HG02943 (cell line): ENCODE measurements around the gene CCDC187.

Source experiments
- ATAC-seq: cut with Tn5 transposase; IDR thresholded peaks from one replicate; pipeline ENCODE4 v1.9.1; 2021; ENCODE audit warnings: mild to moderate bottlenecking, low read depth, moderate library complexity; ENCODE audit not compliant: unreplicated experiment

Gene CCDC187

DNA sequence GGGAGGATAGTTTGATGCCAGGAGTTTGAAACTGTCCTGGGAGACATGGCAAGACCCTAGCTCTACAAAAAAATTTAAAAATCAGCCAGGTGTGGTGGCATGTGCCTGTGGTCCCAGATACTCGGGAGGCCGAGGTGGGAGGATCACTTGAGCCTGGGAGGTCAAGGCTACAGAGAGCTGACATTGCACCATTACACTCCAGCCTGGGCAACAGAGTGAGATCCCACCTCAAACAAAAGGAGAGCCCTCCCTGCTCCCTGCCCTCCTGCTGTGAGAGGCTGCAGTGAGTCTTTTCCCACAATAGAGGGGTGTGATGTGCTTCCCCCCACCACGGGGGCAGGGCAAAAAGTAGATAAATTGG, 10.1 kb upstream of the CCDC187 start:
- ATAC-seq: no peak

DNA sequence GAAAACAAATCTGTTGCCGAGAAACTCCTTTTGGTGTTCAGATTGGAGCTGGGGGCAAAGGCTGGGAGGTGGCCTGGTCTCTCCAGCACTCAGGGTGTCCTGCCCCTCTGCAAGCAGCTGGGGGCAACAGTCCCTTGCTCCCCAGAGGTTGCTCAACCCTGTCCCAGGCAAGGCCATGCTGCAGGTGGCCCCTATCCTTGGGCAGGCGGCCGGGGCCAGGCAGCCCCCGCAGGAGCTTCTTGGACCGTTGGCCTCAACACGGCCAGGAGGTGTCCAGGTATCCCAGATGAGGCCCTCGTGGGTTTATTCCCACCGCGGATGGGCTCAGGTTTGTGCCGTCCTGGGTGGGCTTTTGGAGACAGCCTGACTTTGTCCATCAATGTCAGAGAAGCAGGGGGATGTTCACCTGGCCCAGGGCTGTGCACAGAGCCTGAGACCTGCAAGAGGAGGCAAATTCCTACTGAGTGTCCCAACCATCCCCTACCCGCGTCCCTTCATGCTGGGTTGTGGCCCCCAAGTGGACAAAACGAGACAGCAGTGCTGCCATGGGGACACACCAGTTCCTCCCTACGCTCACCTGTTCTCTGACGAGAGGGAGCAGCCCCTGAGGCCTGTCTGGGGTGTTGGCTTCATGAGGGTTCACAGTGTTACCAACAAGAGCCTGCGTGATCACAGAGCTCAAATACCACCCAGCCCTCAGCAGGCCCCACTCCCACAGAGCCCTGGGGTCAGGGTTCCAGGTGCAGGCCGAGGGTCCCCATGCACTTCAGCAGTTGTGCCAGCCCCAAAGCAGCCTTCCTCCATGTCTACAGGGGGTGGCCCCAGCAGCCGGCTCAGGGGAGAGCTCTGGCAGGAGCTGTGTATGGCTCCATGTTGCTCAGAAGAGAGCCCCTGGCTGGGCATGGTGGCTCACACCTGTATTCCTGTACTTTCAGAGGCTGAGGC, 9.5 kb upstream of the CCDC187 start:
- no peak for ATAC-seq

DNA sequence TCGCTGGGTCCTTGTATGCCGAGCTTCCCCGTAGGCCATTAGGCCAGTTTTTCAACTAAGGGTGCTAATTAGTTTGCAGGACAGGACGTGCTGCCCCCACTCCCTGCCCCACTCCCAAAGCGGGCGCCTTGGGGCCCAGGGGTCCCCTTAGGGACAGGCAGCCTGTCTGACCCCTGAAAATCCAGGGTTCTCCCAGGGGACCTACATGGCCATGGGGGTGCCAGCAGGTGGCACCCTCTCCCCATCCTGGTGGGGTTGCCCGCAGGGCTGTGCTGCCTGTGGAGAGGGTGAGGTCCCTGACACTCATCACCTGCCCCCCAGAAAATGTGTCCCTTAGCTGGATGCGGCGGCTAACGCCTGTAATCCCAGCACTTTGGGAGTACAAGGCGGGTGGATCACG, 8.5 kb upstream of the CCDC187 start:
- ATAC-seq: no peak

DNA sequence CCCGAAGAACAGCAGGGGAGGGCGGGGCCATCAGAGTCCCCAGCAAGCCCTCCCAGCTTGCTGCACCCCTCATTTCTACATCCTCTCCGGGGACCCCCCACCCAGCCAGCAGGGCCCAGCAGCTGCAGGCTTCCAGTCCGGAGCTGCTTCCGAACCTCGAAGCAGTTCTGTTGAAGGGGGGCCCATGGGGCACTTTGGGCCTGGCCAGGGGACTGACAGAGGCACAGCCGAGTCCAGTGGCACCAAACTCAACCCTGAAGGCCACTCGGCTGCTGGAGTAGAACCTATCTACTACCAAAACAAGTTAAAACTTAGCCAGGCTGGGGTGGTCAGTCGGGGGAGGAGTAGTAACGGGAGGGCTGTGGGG, 8.1 kb upstream of the CCDC187 start:
- no peak for ATAC-seq

DNA sequence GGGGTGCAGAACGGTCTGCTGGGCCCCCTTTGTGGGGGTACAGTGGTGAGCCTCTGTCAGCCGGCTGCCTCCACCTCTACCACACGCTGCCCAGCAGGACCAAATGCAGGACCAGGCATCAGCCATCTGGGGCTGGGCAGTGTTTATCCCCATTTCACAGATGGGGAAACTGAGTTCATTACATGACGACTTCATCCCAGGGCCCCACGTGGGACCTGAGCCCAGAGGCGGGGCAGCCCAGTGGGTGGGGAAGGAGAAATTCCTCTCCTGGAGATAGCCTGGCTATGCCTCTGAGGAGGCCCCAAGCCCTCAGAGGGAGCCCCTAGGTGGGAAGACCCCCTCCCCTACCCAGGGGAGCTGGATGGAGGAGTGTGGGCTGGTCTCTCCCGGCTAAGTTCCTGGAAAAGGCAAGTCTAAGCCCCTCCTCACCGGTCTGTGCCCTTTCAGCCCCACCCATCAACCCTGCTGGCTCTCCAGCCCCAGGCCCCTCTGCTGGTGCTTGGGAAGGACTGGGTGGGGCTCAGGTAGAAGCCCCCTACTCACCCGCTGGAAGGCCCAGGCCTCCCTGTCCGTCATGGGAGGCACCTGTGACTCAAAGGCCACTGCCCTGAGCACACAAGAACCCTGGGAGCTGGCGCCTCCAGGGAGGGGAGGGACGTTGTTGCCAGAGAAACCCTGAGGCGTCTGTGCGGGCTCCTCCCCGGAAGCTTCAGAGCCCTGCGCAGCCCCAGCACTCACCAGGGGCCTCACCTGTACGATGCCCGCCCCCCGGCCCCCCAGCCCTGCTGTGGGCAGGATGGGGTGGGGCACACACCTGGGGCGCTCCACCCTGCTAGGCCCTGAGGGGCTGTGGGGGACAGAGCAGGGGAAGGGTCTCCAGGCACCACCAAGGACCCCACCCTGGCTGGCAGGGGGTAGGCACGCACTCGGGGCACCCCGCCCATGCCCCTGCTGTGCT, 7.4 kb upstream of the CCDC187 start:
- ATAC-seq: no peak

DNA sequence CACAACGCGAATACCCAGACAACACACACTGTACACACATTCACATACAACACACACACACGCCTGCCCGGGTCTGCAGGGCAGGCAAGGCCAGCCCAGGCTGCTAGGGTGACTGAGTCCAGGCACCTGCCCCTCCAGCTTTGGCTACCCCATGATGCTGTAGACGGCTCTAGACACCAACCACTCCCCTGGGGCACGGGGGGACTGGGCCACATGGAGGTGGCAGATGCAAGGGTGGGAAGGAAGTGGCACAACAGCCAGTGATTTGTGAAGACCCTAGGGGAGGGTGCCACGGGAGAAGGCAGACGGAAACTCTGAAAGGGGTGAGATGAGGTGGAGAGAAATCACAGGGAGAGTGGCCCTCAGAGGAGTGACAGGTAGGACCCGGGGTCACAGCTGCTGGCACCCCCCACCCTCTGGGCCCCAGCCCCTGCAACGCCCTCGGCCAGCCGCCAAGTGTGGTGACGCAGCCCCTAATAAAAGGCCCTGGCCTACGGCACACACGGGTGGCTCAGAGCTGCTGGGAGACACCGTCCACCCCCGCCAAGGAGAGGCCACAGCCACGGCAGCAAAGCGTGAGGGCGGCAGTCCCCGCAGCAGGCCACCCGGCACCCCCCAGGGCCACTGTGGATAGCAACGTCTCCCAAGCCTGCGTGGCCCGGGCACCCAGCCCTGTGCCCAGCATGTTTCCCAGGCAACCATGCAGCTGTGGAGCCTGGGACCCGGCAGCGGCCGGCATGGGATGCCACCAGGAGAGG, 6.6 kb upstream of the CCDC187 start:
- no peak for ATAC-seq

DNA sequence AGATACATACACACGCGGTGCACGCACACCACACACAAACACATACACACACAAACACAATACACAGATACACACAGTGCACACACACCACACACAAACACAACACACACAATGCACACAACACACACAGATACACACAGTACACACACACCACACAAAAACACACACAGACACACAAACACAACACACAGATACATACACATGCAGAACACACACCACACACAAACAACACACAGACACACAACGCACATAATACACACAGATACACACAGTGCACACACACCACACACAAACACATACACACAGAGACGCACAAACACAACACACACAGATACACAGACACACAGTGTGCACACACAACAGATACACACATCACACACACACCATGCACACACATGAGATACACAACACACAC, 5.9 kb upstream of the CCDC187 start:
- ATAC-seq: no peak

DNA sequence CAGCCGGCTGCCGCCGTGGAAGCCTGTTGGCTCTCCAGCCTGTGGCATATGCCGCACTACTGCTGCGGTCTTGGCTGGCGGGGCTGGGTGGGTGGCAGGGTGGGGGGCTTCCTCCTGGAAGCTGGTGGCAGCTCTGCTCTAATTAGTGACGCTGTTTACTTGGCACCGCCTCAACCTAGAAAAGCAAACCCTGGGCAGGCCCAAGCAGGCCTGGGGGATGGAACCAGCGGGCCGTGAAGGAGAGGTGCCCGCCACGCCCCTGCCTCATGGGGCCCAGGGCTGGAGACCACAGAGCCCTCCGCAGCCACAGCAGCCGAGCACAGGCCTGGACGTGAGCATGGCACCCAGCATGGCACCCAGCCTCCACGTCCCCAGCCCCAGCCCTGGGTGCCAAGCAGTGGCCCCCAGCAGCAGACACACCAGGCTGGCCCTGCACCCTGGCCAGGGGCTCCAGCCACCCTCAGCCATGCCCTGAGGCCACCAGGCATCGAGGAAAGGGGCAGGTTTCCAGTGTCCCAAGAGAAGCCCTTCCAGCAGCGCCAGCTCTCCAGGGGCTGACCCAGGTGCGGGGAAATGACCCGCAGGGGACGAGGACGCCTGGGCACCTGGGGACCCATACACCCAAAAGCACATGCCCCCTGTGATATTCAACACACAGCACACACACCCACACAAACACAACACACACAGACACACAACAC, 5.4 kb upstream of the CCDC187 start:
- no peak for ATAC-seq

DNA sequence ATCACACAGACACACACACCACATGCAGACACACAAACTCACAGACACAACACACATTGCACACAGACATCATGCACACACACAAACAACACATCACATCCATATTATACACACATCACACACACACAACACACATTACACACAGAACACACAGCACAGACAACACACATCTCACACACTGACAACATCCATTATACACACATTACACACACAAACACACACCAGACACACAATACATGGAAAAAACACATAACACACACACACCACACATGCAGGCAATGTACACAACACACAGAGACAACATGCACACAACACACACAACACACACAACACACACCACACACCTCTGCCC, 4.8 kb upstream of the CCDC187 start:
- ATAC-seq: no peak

DNA sequence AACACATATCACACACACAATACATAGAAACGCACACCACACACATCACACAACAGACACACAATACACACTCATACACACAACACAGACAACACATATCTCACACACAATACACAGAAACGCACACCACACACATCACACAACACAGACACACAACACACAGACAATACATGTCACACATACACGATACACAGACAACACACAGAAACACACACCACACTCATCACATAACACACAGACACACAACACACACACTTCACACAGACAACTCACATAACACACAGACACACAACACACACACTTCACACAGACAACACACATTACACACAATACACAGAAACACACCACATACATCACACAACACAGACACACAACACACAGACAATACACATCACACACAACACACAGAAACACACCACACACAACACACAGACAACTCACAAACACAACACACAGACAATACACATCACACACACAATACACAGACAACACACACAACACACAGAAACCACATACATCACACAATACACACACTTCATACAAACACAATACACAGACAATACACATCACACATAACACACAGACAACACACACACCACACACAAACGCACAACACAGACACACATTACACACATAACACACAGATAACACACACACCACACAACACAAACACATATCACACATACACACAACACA, 4.3 kb upstream of the CCDC187 start:
- no peak for ATAC-seq

DNA sequence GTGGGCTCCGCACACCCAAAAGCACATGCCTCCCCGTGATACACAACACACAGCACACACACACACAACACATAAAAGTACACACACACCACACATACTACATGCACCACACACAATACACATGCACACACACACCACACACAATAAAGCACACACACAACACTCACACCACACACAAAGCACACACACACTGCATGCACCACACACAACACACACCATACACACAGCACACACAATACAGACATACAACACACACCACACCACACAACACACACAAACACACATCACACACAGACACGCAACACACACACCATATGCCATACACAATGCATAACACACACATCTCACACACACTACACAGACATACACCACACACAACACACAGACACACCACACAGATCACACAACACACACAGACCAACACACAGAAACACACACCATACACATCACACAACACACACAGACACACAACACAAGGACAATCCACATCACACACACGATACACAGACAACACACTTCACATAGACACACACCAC, 3.4 kb upstream of the CCDC187 start:
- ATAC-seq: no peak

DNA sequence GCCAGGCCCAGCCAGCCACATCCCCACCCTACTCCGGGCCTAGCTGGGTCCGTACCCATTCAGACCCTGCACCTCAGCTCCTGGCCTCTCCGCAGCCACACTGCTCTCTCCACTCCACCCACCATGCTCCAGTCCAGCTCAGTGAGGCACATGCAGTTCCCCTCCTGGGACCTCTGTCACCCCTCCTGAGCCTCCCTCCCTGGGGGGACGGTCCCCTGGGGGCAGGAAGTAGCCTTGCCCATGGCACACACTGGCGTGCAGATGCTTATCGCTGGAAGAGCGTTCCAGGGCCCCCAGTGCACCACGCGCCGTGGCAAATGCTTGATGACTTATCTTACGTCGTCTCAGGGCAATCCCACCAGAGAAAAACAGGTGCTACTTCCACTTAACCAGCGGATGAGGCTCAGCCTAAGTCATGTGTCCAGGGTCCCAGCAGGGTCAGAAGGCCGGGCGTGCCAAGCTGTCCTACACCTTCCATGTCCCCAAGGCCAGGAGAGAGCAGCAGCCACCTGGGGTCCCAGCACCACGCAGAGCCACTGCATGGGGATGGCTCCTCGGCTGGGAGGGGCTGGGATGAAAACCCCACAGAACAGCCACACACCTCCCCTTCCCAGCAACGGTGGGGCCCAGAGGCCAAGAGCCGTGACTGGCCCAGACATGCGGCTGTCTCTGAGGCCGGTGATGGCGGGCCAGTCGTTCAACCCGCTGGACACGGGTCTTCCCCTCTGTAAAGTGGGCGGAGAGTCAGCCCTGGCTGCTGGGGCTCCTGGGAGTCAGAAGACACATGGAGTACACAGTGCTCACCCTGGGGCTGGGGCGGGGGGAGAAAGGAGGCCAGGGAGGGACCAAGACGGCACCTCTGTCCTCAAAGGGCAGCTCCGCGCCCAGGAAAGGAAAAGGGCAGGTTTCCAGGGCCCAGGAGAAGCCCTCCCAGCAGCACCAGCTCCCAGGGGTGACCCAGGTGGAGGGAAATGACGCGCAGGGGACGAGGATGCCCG, 2.6 kb upstream of the CCDC187 start:
- no peak for ATAC-seq

DNA sequence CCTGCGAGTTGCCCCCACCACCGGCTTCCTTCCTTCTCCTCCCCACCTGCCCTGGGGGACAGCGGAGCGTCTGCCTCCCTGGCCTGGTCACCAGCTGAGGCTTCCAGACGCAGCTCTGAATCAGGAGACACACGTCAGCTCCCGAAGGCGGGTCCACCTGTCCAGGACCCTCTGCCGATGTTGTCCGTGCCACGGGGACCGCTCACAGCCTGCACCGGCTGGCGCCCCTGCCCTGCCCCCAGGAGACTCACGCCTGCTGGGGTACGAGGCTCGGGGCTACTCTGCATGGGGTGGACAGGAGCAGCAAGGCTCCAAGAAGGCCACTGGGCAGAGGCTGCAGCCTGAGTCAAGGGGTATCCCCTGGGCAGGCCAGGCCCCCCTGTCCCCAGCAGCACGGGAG, 1.9 kb upstream of the CCDC187 start:
- ATAC-seq: no peak

DNA sequence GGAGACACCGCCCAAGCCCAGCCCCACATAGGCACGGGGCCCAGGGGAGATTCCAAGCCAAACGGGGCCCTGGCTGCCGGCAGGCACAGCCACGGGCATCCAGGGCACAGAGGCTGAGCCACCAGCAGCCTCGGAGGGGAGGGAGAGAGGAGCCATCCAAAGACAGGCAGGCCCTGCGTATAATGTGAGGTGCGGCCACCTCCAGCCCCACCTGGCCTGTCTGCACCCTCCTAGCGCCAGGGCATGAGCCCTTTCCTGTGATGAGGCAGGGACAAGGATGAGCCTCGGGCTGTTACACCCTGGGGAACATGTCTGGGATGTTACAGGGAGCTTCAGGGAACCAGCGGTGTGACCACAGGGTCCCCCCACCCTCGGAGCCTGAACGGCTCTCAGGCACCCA, 1.1 kb upstream of the CCDC187 start:
- ATAC-seq: no peak

DNA sequence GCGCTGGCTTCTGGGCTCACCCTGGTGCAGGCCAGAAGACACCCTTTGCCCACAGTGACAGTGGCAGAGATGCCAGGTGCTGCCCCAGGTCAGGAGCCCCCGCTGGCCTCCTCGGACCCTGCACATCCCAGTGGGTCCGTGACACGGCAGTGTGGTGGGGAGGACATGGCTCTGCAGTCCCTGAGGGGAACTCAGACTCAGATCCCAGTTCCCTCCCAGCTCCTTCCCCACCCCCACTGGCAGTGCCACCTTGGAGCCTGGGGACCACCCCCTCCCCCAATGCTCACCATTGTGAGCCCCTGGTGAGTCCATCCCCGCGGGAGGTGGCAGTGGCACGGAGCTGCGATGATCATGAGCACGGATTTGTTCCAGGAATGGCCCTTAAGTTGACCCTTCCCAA, 562 bp upstream of the CCDC187 start:
- no peak for ATAC-seq

DNA sequence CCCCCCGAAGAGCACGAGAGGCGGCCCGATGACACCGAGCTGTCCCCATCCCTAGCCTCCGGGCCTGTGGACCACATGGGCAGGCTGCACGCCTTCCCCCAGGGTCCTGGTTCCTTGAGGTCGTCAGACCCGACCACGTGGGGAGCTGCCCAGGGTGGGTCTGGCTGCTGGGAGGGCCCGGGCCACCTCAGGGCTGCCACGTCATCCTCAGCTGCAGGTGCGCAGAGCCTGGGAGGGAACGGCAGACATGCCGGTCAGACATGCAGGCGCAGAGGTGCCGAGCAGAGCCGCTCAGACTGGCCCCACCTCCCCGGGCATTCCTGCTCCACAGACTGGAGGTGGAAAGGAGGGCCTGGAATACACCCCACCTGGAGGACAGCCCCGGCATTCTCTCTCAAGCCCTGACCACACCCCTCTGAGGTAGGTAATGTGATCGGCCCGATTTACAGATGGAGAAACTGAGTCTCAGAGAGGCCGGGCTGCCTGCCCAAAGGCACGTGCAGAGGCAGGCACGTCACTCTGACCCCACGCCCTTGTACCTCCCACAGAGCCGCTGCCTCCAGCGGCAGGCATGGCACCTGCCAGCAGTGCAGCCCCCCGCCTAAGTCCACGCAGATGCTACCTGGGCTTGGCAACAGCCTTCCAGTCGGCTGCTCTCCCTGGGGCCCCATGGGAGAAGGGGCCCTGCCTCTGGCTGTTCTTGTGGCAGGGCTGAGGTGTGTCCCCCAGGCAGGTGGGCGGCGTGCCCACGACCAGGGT, 649 bp downstream of the CCDC187 start:
- ATAC-seq: no peak

DNA sequence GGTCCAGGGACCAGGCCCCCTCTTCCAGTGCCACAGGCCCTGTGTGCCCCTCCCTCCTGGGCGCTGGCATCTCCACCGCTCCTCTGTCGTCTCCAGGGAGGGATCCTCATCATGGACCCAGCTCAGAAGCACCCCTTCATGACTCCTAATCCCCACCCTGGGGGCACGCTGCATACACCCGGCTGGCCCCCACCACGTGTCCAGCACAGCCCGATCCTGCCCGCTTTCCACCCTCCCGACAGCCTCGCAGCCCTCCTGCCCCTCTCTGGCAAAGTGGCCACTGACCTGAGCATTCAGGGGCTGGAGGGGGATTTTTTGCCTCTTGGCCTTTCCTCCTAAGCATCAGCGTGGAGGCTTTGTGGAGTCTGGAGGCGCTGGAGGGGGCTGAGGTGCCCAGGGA, 1.4 kb downstream of the CCDC187 start:
- no peak for ATAC-seq

DNA sequence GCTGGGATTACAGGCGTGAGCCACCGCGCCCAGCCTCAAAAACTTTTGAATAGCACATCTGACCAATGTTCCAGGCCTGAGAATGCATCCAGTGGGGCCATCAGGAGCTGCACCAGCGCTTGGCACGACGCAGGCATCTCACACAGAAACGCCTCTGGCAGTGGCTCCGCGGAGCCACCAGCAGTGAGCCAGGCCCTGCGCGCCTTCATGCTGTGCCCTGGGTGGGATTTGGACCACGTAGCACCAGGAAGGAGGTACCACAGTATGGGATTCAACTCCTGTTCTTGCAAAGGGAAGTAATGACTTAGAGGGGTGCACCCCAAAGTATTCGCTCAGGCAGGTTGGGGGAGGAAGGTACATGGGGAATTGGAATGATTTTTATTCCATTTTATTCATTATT, 3.0 kb downstream of the CCDC187 start:
- no peak for ATAC-seq
